ACHN (cell line): Measurements from ENCODE around the gene EPHB1.

ENCODE experiments used
- DNase-seq: peaks from one replicate; pipeline ENCODE4 v3.0.0-alpha.2; 2015
- in situ Hi-C: cut with HindIII; loops from 2 replicates; pipeline ENCODE4 v1.10.0; 2017; ENCODE audit warnings: low sequenced_read_pairs, low pct_ligation_motif_present, low pct_unique_long_range_greater_than_20kb

Gene EPHB1

GRCh38 chr3:134864636-134865035 lies 69.6 kb downstream of the EPHB1 start:
- in situ Hi-C loops, result no loop called here
- DNase-seq, result no peak

GRCh38 chr3:134867277-134867676 lies 72.2 kb downstream of the EPHB1 start:
- DNase-seq, result no peak
- in situ Hi-C loops, result no loop called here

GRCh38 chr3:134869153-134869726 lies 74.2 kb downstream of the EPHB1 start:
- in situ Hi-C loops, result no loop called here
- DNase-seq, result no peak

DNA sequence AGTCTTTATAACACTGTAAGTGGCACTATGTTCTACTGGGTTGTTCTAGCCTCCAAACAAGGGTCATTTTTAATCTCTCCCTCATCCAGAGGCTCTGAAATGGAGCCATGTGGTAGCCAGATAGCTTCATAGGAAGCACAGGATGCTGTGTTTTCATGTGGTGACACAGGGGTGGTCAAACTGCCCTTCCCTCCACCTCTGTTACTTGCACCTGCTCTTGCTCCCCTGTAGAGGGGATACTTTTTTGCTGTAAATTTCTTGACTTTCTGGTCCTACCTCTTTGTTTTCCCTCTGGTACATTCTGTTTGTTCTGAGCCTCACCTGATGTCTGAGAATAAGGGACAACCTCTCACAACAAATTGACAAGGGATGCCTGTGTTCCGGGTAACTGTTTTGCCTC lies 76.8 kb downstream of the EPHB1 start:
- no peak for DNase-seq
- in situ Hi-C loops, result no loop called here

DNA sequence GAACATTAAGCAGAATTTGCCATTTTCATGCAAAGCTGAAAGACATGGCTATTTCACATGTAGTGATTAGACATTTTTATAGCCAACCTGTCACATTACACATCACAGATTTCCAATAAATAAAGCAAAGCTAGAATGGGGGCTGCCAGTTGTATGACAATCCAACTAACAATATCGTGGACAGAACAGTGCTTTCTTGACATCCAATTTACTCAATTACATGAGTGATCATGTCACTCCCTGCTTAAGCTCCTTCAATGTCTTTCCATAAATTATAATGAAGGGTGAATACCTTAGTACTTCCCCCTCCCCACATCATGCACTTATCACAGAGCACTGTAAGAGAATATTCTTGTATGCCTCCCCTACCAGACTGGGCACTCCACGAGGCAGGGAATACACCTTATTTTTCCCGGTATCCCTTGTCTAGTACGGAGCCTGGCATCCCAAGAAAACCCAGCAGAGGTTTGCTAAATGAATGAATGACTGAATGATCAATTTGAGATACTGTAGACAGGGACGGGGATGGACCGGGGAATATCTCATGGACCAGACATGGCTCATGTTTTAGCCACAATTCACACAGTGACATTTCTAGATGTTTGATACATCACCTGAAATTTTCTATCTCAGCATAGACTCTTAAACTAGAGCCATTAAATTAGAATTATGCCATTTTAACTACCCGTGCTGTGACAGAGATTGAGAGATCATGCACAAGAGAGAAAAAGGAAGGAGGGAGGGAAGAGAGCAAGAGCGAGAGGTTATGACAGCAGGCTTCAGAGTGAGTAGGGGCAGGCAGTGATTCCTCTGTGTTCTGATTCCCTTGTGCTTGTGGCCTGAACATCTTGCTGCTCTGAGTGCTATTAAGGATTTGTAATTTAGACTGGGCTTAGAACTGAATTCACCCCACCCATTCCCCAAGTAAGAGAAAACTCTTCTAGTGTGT lies 77.7 kb downstream of the EPHB1 start:
- no peak for DNase-seq
- in situ Hi-C loops, result no loop called here

DNA sequence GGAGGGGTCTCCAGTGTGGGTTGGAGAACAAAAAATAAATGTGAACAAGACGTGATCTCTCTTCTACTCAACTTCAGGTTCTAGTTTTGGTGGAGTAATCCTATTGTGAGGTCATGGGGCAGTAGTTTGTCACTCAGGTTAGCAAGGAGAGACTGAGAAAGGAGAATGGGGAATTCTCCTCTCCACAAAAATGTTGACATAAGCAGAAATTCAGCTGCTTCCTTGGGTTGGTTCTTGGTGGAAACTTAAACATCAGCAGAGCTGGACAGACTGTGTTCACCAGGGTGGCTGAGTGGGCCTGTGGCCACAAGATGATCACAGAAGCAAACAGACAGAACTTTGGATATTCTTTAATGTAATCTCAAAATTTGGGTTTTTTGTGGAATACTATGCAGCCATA lies 78.7 kb downstream of the EPHB1 start:
- no peak for DNase-seq
- in situ Hi-C loops, result no loop called here

DNA sequence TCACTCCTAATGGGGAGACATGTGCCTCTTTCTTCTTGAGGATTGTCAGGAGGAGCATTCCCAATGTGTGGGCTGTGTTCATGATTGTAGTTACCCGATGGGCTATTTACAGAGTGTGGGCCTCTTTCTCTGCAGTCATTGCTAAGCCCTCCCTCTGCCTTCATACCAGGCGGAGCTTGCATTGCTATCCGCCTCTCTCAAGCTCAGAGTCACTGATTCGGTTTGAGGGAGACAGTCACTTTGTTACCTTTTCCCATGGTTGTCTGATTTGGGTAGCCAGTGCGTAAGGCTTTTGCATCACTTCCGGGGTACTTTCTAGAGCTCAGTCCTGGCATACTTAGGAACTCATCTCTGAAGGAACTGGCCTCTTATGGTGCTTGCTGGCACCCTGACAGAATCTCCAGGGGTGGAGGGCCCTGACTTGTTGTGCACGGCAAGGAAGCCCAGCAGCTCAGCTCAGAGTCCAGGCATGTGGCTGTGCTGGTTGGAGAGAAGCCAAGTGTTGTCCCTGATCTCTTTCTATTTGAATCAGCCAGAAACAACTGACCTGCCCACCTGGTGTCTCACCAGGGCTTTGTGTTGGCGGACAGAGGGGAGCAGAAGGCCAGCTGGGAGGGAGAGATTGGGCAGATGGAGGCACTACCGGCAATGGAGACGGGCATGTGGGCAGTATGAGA lies 79.8 kb downstream of the EPHB1 start:
- DNase-seq, result no peak
- in situ Hi-C loops, result no loop called here

GRCh38 chr3:134876836-134877235 lies 81.8 kb downstream of the EPHB1 start:
- DNase-seq, result no peak
- in situ Hi-C loops, result no loop called here

GRCh38 chr3:134877788-134878187 lies 82.7 kb downstream of the EPHB1 start:
- no peak for DNase-seq
- in situ Hi-C loops, result no loop called here

DNA sequence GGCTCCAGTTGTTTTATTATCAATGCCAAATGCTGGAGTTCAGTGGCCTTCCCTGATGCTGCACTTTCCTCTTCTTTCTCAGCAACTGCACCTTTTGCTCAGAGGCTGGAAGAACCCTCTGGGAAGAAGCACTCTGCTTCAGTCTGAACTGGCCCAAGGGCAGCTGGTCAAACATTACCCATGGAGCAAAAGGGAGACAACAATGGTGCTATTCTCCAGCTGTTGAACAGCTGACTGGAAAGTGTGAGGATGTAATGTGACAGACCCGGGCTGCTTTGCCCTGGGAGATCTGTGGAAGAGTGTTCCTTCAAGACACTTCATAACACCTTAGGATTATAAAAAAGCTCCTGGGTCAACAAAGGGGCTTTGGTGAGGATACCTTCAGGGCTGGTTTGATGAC lies 84.9 kb downstream of the EPHB1 start:
- in situ Hi-C loops, result no loop called here
- DNase-seq, result no peak

DNA sequence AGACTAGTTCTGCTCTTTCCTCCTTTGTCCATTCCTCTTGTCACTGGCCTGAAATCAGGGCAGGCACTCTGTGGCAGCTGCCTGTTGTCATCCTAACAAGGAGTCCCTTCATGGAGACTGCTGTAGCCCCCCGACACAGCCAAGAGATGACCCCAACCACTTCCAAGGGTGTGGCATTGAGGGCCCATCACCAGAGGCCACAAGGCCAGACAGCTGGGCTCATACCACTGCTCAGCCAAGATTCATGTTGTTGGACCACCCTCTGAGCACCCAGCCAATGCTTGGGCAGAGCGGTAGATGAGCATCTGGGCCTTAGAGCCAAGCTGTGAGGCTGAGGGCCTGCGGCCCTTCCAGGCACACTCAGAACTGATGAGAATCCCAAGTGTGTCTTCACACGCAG lies 85.4 kb downstream of the EPHB1 start:
- in situ Hi-C loops, result no loop called here
- DNase-seq, result no peak

- no peak for DNase-seq
- in situ Hi-C loops, result no loop called here
Observed at GRCh38 chr3:134881305-134881704, 86.2 kb downstream of the EPHB1 start.

- peak; percentile 40 for DNase-seq
- in situ Hi-C loops, result no loop called here
Observed at GRCh38 chr3:134883697-134884385, 88.8 kb downstream of the EPHB1 start.

GRCh38 chr3:134885877-134886621 lies 91.0 kb downstream of the EPHB1 start:
- DNase-seq, result peak; percentile 91
- in situ Hi-C loops, result no loop called here

DNA sequence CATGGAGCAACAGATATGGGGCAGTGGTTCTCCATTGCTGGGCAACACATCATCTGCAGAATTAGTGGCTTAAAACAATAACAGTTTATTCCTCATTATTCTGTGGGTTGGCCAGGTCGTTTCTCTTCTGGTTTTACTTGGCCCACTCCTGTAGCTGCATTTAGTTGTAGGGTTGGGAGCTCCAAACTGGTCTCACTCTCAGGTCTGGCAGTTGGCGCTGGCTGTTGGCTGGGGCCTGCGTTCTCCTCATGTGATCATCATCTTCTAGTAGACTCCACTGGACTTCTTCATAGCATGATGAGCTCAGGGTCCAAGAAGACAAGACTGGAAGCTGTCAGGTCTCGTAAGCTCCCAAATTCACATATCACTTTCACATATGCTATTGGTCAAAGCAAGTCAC lies 91.9 kb downstream of the EPHB1 start:
- DNase-seq, result no peak
- in situ Hi-C loops, result no loop called here

DNA sequence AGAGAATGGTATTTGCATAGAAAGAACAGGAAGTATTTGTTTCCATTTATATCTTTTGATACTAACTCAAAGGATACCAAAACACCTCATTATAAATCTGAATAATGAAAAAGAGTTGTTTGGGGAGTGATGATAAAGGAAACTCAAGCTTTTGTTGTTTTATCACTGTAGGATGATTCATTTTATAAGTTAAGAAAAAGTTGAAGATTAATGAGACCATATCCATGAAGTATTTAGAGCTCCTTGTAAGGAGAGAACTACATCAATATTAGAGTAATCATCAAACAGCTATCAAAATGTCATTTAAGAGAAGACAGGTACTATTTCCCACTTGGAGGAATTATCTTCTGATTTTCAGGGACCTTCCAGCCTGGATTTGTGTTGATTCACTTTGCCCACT lies 92.5 kb downstream of the EPHB1 start:
- in situ Hi-C loops, result no loop called here
- peak; percentile 33 for DNase-seq

DNA sequence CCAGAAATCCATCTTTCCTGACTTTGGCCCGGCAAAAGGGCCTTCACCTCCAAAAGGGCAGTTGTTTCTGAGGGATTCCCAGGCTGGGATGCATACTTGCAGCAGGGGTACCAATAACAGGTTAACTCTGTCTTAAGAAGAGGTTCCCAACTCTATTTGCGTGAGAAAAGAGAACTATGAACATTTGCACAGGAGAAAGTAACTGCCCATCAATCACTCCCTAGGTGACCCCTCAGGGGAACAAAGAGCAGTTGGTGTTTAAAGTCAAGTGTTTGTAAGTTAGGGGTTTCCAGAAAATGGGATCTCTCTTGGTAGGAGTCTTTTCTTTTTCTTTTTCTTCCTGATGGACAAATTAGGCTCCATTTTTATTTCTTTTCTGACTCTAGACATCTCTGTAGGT lies 97.3 kb downstream of the EPHB1 start:
- in situ Hi-C loops, result no loop called here
- no peak for DNase-seq

DNA sequence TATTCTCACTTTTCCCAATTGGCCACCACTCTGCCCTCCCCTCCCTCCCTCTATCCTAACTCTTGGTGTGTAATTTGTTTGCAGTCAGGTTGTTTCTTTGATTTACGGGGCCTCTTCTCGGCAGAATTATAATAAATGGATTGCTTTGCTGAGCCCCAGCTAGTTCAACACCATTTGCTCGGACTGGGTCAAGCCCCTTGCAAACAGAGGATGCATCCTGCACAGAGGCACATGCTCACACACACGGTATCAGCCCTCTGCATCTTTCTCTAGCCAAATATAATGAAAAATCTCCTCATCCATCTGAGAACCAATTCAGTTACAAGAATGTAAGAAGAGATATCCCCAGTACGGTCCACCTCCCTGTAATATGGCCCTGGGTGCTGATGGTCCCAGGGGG lies 97.7 kb downstream of the EPHB1 start:
- no peak for DNase-seq
- in situ Hi-C loops, result no loop called here
